ENCODE results near the gene EXOC3L4.
A peak's percentile ranks its signal among the peaks of the same experiment; 100 is the strongest.

The EXOC3L4 gene

GRCh38 chr14:103090481-103091020, 4.0 kb upstream of the EXOC3L4 start:
- Histone ChIP-seq H4K20me1 (ENCODE audit: control insufficient read depth, insufficient read depth, low read depth, low read length) (no peaks in the 10 kb centered on the region), H3K4me3 (ENCODE audit: low read length) (peak overlapping the region; percentile 64), H3K27me3 (ENCODE audit: control insufficient read depth, low read length) (peaks cover 9% of the 10 kb centered on the region)

GRCh38 chr14:103091041-103091882, 3.3 kb upstream of the EXOC3L4 start:
- Histone ChIP-seq H3K4me2 (ENCODE audit: low read length) (peak overlapping the region; percentile 72), H3K9me3 (ENCODE audit: control insufficient read depth, insufficient read depth, low read length) (no peaks in the 10 kb centered on the region), H3K4me1 (ENCODE audit: control insufficient read depth, low read length) (peaks cover 16% of the 10 kb centered on the region), H3K79me2 (ENCODE audit: control insufficient read depth, low read length) (no peaks in the 10 kb centered on the region), H3K27me3 (ENCODE audit: control insufficient read depth, low read length) (peaks cover 9% of the 10 kb centered on the region), H3K27ac (ENCODE audit: low read depth, low read length) (no peak overlapping the region), H3K9me2 (replicated peaks; ENCODE audit: control insufficient read depth, low read length) (no peaks in the 10 kb centered on the region), H3F3A (ENCODE audit: control insufficient read depth, insufficient read depth) (no peaks in the 10 kb centered on the region), H4K20me1 (ENCODE audit: control insufficient read depth, insufficient read depth, low read depth, low read length) (no peaks in the 10 kb centered on the region), H3K4me3 (ENCODE audit: low read length) (peak overlapping the region; percentile 64), H3K36me3 (ENCODE audit: control insufficient read depth, low read length) (no peaks in the 10 kb centered on the region)
- TF ChIP-seq EZH2phosphoT487 (IDR thresholded peaks at IDR 0.05; ENCODE audit: borderline replicate concordance, low read length) (no peak), CTCF (IDR thresholded peaks at IDR 0.05; ENCODE audit: low read depth, low read length, poor library complexity, severe bottlenecking) (peak; percentile 63)

More at GRCh38 chr14:103090481-103091020, 4.0 kb upstream of the EXOC3L4 start:
- Histone ChIP-seq H3K27ac (ENCODE audit: low read depth, low read length) (no peak overlapping the region), H3K9me2 (replicated peaks; ENCODE audit: control insufficient read depth, low read length) (no peaks in the 10 kb centered on the region), H3K9me3 (ENCODE audit: control insufficient read depth, insufficient read depth, low read length) (no peaks in the 10 kb centered on the region), H3K4me1 (ENCODE audit: control insufficient read depth, low read length) (peaks cover 16% of the 10 kb centered on the region), H3K79me2 (ENCODE audit: control insufficient read depth, low read length) (no peaks in the 10 kb centered on the region), H3K4me2 (ENCODE audit: low read length) (peak overlapping the region; percentile 72), H3K36me3 (ENCODE audit: control insufficient read depth, low read length) (no peaks in the 10 kb centered on the region), H3F3A (ENCODE audit: control insufficient read depth, insufficient read depth) (no peaks in the 10 kb centered on the region)
- TF ChIP-seq CTCF (IDR thresholded peaks at IDR 0.05; ENCODE audit: low read depth, low read length, poor library complexity, severe bottlenecking) (no peak), EZH2phosphoT487 (IDR thresholded peaks at IDR 0.05; ENCODE audit: borderline replicate concordance, low read length) (no peak)

- Histone ChIP-seq H3K4me2 (ENCODE audit: low read length) (peak overlapping the region; percentile 72), H3K79me2 (ENCODE audit: control insufficient read depth, low read length) (no peaks in the 10 kb centered on the region), H3K4me1 (ENCODE audit: control insufficient read depth, low read length) (peaks cover 16% of the 10 kb centered on the region), H3K36me3 (ENCODE audit: control insufficient read depth, low read length) (no peaks in the 10 kb centered on the region), H3K9me3 (ENCODE audit: control insufficient read depth, insufficient read depth, low read length) (no peaks in the 10 kb centered on the region), H3K27me3 (ENCODE audit: control insufficient read depth, low read length) (peaks cover 9% of the 10 kb centered on the region), H3K9me2 (replicated peaks; ENCODE audit: control insufficient read depth, low read length) (no peaks in the 10 kb centered on the region), H3K27ac (ENCODE audit: low read depth, low read length) (no peak overlapping the region), H3K4me3 (ENCODE audit: low read length) (peak overlapping the region; percentile 64), H4K20me1 (ENCODE audit: control insufficient read depth, insufficient read depth, low read depth, low read length) (no peaks in the 10 kb centered on the region), H3F3A (ENCODE audit: control insufficient read depth, insufficient read depth) (no peaks in the 10 kb centered on the region)
- TF ChIP-seq CTCF (IDR thresholded peaks at IDR 0.05; ENCODE audit: low read depth, low read length, poor library complexity, severe bottlenecking) (peak; percentile 20), EZH2phosphoT487 (IDR thresholded peaks at IDR 0.05; ENCODE audit: borderline replicate concordance, low read length) (no peak)
These were observed 2.7 kb upstream of the EXOC3L4 start for GRCh38 chr14:103091883-103092222.
